ENCODE data around the gene OVOL1.

Gene OVOL1

GRCh38 chr11:65793144-65793581 is 6.3 kb downstream of the OVOL1 start:
- no peak for DNase-seq

DNA sequence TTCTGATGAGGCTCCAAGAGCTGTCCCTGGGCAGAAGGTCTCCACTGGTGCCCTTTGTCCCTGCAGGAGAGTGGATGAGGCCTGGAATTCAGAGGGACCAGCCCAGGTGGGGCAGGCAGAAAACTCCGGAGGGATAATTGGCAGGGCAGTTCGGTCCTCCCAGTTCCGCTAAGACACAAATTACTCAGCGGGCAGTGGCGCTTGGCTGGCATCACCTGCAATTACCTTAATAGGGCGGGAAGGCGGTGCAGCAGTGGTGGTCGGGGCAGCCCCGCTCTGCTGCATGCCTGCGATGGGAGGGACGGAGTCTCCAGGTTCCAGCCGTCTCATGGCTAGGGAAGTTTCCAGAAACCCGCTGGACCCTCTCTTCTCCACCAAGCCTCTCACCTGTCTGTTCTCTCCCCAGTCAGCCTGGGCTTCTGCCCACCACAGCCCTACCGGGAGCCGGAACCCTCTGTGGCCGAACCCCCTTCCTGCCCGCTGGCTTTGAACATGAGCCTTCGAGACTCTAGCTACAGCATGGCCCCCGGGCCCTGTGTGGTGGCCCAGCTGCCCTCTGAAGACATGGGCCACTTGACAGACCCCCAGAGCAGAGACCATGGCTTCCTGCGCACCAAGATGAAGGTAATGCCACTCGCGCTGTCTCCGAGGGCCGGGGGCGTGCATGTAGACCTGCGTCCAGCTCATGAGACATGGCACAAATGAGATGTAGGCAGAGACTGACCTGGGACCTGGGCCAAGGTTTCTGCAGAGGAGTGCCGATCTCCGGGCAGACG is 7.0 kb downstream of the OVOL1 start:
- no peak for DNase-seq

- no peak for DNase-seq
Measured at GRCh38 chr11:65794570-65795510, 8.0 kb downstream of the OVOL1 start.

GRCh38 chr11:65796726-65797601 is 10.1 kb downstream of the OVOL1 start:
- no peak for DNase-seq

GRCh38 chr11:65797711-65798110 is 10.8 kb downstream of the OVOL1 start:
- no peak for DNase-seq

- DNase-seq = no peak
Measured at GRCh38 chr11:65798882-65799281, 12.0 kb downstream of the OVOL1 start.

- no peak for DNase-seq
Measured at GRCh38 chr11:65801153-65801987, 14.5 kb downstream of the OVOL1 start.

GRCh38 chr11:65802841-65803240 is 16.0 kb downstream of the OVOL1 start:
- DNase-seq = no peak

DNA sequence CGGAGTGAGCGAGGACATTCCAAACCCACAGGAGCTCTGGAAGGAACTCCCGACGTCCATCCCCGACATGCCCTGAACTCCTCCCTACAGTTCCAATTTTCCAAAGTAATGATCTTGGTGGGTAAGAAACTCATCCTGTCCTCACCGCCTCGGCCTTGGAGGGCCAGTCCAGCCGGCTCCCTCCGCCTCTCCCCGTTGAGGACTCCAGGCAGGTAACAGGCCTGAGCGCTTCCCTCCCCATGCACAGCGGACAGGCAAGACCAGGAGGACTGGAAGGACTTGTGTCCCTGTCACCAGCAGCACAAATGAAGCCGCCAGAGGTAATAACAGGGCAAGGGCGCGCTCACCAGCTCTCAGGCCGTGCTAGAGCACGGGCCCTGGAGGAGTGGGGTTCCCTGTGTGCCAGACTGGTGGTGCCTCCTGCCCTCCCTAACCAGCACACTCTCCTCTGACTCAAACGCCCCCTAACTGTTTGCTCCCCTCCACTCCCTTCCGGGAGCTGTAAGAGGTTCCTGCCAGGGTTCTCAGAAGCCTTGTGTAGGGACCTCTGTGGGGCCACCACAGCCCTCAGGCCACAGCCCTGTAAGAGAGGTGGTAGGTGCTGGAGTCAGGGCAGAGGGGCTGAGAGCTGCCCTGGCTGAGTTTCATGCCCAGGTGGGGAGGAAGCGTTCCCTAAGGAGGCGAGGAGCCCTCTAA is 17.1 kb downstream of the OVOL1 start:
- no peak for DNase-seq

GRCh38 chr11:65806979-65807378 is 20.1 kb downstream of the OVOL1 start:
- no peak for DNase-seq

- no peak for DNase-seq
Measured at GRCh38 chr11:65808744-65809341, 22.0 kb downstream of the OVOL1 start.

DNA sequence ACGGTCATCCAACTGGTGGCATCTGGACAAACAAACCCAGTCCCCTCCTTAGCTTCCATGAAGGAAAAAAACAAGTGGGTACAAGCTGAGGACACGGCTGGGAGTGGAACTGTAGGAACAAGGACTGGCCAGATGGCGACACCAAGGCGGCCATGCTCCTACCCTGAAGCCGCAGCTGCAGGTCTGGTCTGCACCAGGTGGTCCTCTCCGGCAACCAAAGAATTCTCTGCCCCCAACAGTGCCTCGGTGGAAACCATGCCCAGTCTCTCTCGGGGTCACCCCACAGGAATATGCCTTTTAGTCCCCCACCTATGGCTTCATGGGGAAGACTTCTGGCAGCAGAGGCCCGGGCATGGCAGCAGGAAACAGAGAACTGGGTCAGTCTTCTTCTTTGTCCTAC is 22.6 kb downstream of the OVOL1 start:
- no peak for DNase-seq

DNA sequence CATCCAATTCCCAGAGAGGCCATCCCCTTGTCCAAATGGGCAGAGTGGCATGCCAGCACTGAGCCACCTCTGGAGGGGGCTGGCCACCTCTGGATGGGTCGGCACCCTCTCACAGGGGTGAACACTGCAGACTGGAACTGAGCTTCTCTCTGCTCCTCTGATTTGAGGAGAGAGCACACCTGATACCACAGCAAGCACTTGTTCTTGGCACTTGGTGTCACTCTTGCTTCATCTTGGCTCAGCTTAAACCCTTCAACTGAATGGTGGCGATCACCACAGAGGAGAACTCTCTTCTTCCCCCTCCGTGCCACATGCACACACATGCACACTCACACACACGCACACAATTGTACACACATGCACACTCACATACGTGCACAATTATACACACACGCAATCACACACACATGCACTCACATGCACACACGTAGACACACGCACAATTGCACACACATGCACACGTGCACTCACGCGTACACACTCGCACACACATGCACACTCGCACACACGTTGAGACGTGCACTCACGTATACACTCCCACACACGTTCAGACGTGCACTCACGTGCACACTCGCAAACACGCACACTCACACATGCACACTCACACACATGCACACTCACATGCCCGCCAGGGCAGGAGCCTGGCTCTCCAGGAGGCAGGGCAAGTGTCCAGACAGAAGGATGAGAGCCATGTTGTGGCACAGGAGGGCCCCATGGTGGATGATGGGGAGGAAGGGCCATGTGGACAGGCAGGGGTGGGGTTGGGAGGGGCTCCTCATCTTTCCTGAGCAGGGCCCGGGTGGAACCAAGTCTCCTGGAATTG is 23.4 kb downstream of the OVOL1 start:
- DNase-seq = no peak

- DNase-seq = no peak
Measured at GRCh38 chr11:65811764-65812475, 25.1 kb downstream of the OVOL1 start.

DNA sequence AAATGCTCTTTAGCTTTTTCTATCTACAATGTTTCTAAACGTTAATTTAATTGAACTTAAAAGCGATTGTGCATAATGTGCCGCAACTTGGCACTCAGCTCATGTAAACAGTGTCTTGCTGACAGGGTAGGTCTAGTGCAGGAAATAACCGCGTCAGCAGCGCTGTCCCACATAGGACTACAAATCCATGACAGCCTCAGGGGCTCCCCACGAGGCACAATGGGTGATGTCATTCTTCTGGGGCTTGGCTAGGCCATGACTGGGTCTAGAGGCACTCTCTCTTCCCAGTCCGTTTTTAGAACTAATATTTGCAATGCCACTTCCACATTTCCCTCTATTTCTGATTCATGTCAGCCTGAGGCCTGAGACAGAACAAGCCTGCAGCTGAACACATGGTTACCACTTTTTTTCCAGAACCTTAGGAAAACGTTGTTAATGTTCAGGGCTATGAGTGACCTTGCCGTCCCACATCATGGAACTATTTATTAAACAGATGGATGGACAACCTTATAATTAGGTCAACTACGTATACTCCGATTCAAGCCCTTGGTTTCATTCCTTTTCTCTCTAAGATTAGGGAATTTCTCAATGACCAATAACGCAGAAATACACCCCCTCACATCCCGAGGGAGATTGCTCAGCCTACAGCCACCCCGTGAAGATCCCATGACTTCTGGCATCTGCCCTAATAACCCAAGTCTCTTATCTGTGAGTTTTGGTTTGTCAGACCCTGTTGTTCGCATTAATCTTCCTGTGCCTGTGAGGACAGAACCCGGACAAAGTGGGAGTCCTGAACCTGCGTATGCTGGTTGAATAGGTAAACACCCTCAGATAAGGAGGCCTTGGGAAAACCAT is 27.5 kb downstream of the OVOL1 start:
- DNase-seq = no peak

GRCh38 chr11:65814986-65815565 is 28.2 kb downstream of the OVOL1 start:
- DNase-seq = no peak

DNA sequence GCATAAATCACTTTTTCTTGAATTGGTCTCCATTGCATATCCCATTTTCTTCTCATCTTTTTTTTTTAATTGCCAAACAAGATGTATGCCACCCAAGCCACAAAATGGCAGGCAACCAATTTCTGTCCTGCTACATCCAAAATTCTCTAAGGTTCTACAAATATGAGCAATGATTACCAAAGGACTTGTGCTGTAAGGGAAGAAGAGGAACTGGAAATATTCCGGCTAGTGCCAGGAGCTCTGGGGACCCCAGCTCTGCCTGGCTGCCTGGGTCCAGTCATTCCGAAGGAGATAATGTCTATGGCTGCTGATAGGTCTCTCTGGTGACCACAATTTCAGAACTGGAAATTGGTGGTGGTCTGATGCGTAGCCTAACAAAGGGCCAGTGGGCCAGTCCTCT is 29.8 kb downstream of the OVOL1 start:
- DNase-seq = no peak

DNA sequence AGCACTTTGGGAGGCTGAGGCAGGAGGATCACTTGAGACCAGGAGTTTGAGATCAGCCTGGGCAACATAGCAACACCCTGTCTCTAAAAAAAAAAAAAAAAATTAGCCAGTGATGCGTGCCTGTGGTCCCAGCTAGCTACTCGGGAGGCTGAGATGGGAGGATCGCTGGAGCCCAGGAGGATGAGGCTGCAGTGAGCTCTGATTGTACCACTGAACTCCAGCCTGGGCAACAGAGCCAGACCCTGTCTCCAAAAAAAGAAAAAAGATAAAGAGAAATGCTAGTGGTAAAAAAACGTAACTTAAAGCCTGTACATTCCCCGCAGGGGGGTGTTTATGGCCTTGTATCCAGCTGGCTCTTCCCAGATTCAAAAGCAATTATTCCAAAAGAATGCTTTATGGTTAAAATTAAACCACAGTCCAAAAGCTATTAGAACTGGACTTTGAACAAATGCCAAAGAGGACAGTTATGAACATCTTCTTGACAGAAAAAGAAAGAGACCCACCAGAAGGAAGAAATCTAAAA is 30.5 kb downstream of the OVOL1 start:
- DNase-seq = no peak

Data from amniotic stem cell (primary cell).